Stimulated activated naive CD8-positive, alpha-beta T cell treated with anti-CD3 and anti-CD28 coated beads, Interleukin-15, amount 100 ng/mL, for 72 hours (primary cell): ENCODE measurements around the gene HPSE2.
"Not testable (repeated sequence)": the region's sequence is repeated elsewhere in the genome, so short reads cannot be mapped to it uniquely, and the experiment has no call there.

ENCODE experiments used
- ATAC-seq: fragments of 150-1000 bp; cut with Tn5 transposase; 2 replicates; pipeline ENCODE4 v1.10.0; 2021; ENCODE audit warnings: mild to moderate bottlenecking, moderate library complexity
- DNase-seq, 2 donors: peaks; one replicate each; pipeline ENCODE4 v3.0.0; 2021 to 2022
- H3K27ac Mint-ChIP-seq, 2 donors: one replicate each; pipeline ENCODE4 v1.8.0; 2022; ENCODE audit warnings: mild to moderate bottlenecking in 2 of 2, mixed read lengths in 2 of 2, moderate library complexity in 2 of 2
- H3K27me3 Mint-ChIP-seq: one replicate; pipeline ENCODE4 v1.8.0; 2022; ENCODE audit warnings: mixed read lengths
- H3K4me1 Mint-ChIP-seq: one replicate; pipeline ENCODE4 v1.8.0; 2022; ENCODE audit warnings: mild to moderate bottlenecking, mixed read lengths
- H3K4me3 Mint-ChIP-seq, 2 donors: one replicate each; pipeline ENCODE4 v1.8.0; 2022; ENCODE audit warnings: mild to moderate bottlenecking in 2 of 2, mixed read lengths in 2 of 2, moderate library complexity in 1 of 2
- H3K9me3 Mint-ChIP-seq, 2 donors: one replicate each; pipeline ENCODE4 v1.8.0; 2022; ENCODE audit warnings: mixed read lengths in 2 of 2

HPSE2 gene

GRCh38 chr10:99235658-99236626, at the start of gene HPSE2:
Gene HPSE2, minus strand, starts transcription at chr10:99235852.
- Mint-ChIP-seq H3K27ac (no peak within 1 kb of the TSS), H3K4me3 (peak within 1 kb of the TSS; percentile 76 to 85), H3K27me3 (peaks cover 86% of the 10 kb centered on the region), H3K9me3 (no peaks in the 10 kb centered on the region), H3K4me1 (peaks cover 51% of the 10 kb centered on the region)
- DNase-seq (no peak), ATAC-seq (no peak)

DNA sequence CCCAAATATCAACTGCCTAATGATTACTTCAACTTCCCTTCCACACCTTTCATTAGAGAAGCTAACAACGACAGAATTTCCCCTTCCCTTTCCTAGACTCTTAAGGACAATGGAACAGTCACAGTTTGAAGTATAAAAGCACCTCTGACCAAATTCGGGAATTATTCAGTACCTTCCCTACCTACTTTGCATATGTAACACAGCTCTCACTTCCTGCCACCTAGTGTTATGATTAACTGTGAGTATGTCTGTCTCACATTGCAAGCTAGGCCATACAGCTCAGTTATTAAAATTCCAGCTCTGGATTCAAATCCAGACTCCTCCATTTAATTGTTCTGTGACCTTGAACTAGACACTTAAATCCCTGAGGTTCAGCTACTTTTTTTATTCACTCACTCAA, 44.8 kb upstream of the HPSE2 start:
- ATAC-seq = no peak

GRCh38 chr10:99279626-99280111, 44.0 kb upstream of the HPSE2 start:
- DNase-seq (no peak), ATAC-seq (no peak)
- H3K27me3 Mint-ChIP-seq = peaks cover 49% of the 10 kb centered on the region
- no peaks in the 10 kb centered on the region for H3K4me1 Mint-ChIP-seq
- peaks cover 5 to 21% of the 10 kb centered on the region in 2 donors for H3K9me3 Mint-ChIP-seq
- no peak overlapping the region for H3K4me3 Mint-ChIP-seq
- no peak overlapping the region for H3K27ac Mint-ChIP-seq

More for the DNA sequence above, 44.8 kb upstream of the HPSE2 start:
- H3K27ac Mint-ChIP-seq = no peak overlapping the region
- H3K4me1 Mint-ChIP-seq = no peaks in the 10 kb centered on the region
- no peak for DNase-seq
- H3K9me3 Mint-ChIP-seq = peaks cover 5 to 21% of the 10 kb centered on the region in 2 donors
- peaks cover 52% of the 10 kb centered on the region for H3K27me3 Mint-ChIP-seq
- no peak overlapping the region for H3K4me3 Mint-ChIP-seq

DNA sequence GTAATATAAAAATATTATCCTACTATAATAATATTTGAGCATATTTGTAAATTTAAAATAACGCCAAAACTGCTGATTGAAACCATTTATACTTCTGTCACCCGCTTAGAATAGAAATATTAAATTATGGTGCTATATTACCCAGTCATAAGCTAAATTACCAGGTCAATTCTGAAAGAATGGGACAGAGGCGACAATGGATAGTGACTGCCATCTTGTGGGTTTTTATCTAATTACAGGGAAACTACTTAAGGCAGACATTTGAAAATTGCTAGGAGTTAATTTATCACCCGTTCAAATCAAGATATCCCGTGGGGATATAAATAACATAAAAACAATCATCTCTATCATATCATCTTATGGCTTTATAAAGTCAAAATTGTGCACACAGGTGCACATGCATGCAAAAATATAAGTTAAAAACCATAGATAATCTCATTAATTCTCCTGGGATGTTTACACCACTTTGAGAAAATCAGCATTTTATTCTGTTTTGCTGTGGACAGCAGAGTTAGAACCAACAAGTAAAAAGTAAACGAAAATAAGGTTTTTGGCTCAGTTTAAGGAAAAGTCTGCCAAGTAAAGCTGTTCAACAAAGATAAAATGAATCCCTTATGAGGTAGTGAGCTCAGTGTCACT, 41.3 kb upstream of the HPSE2 start:
- Mint-ChIP-seq H3K4me1 (no peaks in the 10 kb centered on the region), H3K4me3 (no peak overlapping the region), H3K27me3 (peaks cover 50% of the 10 kb centered on the region), H3K27ac (no peak overlapping the region), H3K9me3 (no peaks in the 10 kb centered on the region)
- DNase-seq = no peak
- no peak for ATAC-seq

GRCh38 chr10:99266383-99266782, 30.7 kb upstream of the HPSE2 start:
- no peak for DNase-seq
- H3K27ac Mint-ChIP-seq = no peak overlapping the region
- H3K9me3 Mint-ChIP-seq = peaks cover 0 to 8% of the 10 kb centered on the region in 2 donors
- no peaks in the 10 kb centered on the region for H3K4me1 Mint-ChIP-seq
- H3K27me3 Mint-ChIP-seq = peaks cover 6% of the 10 kb centered on the region
- ATAC-seq = no peak
- H3K4me3 Mint-ChIP-seq = no peak overlapping the region

- no peak overlapping the region for H3K4me3 Mint-ChIP-seq
- H3K27me3 Mint-ChIP-seq = peaks cover 55% of the 10 kb centered on the region
- no peak for DNase-seq
- no peak for ATAC-seq
- H3K27ac Mint-ChIP-seq = no peak overlapping the region
- peaks cover 10 to 14% of the 10 kb centered on the region in 2 donors for H3K9me3 Mint-ChIP-seq
- no peaks in the 10 kb centered on the region for H3K4me1 Mint-ChIP-seq
These were observed 13.2 kb upstream of the HPSE2 start for GRCh38 chr10:99248824-99249223.

DNA sequence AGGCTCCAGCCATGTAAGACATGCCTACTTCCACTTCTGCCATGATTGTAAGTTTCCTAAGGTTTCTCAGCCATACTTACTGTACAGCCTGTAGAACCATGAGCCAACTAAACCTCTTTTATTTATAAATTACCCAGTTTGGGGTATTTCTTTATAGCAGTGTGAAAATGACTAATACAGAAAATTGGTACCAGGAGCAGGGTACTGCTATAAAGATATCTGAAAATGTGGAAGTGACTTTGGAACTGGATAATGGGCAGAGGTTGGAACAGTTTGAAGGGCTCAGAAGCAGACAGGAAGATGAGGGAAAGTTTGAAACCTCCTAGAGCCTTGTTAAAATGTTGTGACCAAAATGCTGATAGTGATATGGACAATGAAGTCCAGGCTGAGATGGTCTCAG, 12.2 kb upstream of the HPSE2 start:
- not testable (repeated sequence) for H3K4me3 Mint-ChIP-seq, H3K27ac Mint-ChIP-seq, DNase-seq, H3K4me1 Mint-ChIP-seq, ATAC-seq
- Mint-ChIP-seq H3K27me3 (peaks cover 55% of the 10 kb centered on the region), H3K9me3 (peaks cover 10 to 14% of the 10 kb centered on the region in 2 donors)

DNA sequence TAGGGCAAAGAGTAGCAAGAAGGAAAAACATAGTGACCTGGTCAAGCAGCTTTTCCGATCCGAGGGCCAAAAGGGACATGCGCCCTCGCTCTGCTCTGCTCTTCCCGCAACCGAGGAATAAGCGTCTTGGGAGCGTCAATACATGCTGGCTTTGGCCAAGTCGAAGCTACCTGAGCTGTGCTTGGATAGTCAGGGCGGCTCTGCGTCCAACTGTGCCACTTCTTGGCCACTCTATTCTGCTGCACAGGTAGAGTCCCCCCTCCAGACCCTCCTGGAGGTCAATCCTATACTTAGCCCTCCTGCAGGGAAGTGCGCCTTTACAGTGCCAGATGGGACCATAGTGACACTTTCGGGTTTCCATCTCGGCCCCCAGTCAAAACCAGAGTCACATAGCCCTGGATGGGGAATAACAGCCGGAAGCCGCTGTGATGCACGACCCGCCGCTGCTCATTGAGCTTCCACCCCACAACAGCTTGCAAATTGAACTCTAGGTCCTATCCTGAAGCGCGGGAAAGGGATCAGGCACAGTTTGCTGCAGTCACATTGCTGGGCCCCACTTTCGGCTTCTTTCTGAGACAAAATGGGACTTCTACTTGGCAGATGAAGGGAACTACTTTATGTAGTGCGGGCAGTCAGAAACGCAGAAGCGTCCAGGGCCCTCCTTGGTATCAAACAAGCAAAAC, 1.1 kb upstream of the HPSE2 start:
- Mint-ChIP-seq H3K4me3 (no peak overlapping the region), H3K27me3 (peaks cover 81% of the 10 kb centered on the region), H3K27ac (no peak overlapping the region), H3K9me3 (no peaks in the 10 kb centered on the region), H3K4me1 (peaks cover 51% of the 10 kb centered on the region)
- DNase-seq (no peak), ATAC-seq (no peak)

DNA sequence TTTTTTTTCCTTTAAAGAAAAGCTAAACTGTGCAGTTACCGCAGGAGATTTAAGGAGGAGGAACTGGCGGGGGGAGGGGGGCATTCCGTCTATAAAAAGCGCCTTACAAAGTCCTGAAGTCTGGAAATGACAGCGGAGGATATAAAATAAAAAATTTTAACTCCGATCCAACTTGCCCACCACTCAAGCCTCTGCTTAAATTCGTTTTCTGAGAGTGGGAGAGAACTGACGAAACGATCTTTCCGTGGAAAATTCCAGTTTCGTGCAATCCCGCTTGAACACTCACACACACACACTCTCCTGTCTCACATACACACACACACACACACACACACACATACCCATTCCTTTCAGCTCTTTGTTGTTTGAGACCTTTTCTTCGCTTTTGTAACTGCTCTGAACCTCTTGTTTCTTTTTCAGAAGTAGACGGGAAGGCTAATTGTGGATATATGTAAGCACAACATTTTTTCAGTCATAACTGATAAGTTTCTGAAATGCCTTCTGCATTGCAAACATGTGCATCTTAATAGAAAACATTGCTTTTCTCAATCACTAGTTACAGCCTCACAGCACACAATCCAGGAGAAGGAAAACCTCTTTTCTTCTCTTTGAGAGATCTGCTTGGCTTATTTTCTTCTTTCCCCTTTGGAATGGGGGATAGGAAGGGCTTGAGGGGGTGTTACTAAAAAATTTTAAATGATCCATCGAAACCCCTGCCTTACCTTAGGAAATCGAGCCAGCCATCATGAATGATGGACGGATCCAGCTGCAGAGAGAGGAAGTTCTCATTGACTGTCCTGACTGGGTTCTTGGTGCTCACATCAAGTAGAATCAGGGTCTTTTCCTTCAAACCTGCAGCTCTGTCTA, 628 bp downstream of the HPSE2 start:
- H3K4me1 Mint-ChIP-seq = peaks cover 51% of the 10 kb centered on the region
- DNase-seq (no peak), ATAC-seq (no peak)
- peak overlapping the region; percentile 76 to 85 for H3K4me3 Mint-ChIP-seq
- H3K27ac Mint-ChIP-seq = no peak overlapping the region
- peaks cover 87% of the 10 kb centered on the region for H3K27me3 Mint-ChIP-seq
- no peaks in the 10 kb centered on the region for H3K9me3 Mint-ChIP-seq

DNA sequence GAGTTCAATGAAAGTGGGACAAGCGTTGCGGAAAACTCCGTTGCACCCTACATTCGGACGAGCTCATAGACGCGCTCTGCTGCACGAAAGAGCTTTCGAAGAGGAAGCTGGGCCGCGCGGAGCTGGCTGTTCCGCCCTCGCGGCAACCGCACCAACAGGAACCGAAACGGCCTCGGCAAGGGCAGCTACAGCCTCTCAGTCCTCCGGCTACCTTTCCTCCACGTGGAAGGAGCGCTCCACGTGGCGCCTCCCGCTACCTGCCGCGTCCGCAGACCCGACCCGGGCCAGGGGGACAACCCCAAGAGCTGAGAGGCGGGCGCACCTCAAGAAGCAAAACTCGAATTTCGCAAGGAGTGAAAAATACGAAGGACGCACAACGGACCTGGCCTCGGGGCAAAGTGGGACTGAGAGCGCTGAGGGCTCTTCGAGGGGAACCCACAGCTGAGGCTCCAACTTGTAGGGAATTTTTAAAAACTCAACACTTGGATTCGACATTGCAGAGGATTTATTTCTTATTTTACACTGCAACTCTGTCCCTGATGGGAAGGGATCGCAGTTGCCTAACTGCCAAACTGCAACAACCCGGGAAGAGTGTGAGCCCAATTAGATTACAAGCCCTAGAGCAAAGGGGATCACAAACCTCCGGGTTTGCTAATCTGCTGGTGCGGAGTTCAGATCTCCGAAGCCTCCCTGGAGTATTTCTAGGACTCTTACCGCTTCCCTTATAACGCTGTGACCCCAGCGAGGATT, 1.4 kb downstream of the HPSE2 start:
- H3K4me3 Mint-ChIP-seq = peak overlapping the region; percentile 76 to 85
- ATAC-seq (peak; percentile 87), DNase-seq (peak; percentile 44 to 55)
- H3K27ac Mint-ChIP-seq = no peak overlapping the region
- peaks cover 51% of the 10 kb centered on the region for H3K4me1 Mint-ChIP-seq
- H3K27me3 Mint-ChIP-seq = peaks cover 95% of the 10 kb centered on the region
- H3K9me3 Mint-ChIP-seq = no peaks in the 10 kb centered on the region

GRCh38 chr10:99233689-99234037, 2.0 kb downstream of the HPSE2 start:
- Mint-ChIP-seq H3K4me1 (peaks cover 51% of the 10 kb centered on the region), H3K27me3 (peaks cover 97% of the 10 kb centered on the region), H3K27ac (no peak overlapping the region), H3K9me3 (no peaks in the 10 kb centered on the region), H3K4me3 (peak overlapping the region; percentile 76 to 85)
- DNase-seq (no peak), ATAC-seq (no peak)

DNA sequence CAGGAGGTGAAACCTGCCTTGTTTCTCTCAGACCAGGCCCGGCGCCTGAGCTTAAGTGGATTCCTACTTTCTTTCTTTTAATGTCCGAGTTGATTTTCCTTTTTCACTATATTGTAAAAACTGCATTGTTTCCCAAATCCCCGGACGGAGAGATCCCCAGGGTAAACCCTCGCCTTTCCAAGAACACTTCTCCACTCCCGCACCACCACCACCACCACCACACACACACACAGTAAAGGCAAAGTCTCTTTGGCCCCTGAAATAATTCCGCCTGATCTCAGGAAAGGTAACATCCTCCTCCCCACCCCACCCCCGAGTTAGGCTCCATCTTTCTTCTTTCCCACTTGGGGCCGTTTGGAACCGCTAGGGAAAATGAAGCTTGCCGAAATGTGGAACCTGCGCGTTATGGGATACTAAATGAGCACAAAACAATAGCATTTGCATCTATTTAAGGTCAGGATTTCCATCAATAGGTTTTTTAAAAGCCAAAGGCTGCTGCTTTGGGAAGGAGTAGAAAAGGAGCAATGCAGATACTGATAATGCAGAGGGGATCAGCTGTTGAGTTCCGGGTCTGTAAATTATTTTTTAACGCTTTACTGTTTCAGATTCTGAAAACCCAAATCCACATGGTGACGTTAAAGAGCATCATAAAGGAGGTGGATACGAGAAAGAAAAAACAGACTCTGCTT, 2.5 kb downstream of the HPSE2 start:
- peak overlapping the region; percentile 76 to 85 for H3K4me3 Mint-ChIP-seq
- DNase-seq (no peak), ATAC-seq (no peak)
- H3K4me1 Mint-ChIP-seq = peaks cover 51% of the 10 kb centered on the region
- H3K9me3 Mint-ChIP-seq = no peaks in the 10 kb centered on the region
- peaks cover 98% of the 10 kb centered on the region for H3K27me3 Mint-ChIP-seq
- H3K27ac Mint-ChIP-seq = no peak overlapping the region

GRCh38 chr10:99232360-99232999, 3.2 kb downstream of the HPSE2 start:
- ATAC-seq (peak; percentile 24), DNase-seq (peak in 1 of 2 donors; percentile 12)
- Mint-ChIP-seq H3K9me3 (no peaks in the 10 kb centered on the region), H3K27ac (no peak overlapping the region), H3K4me3 (peak overlapping the region in 1 of 2 donors; percentile 85), H3K4me1 (peaks cover 51% of the 10 kb centered on the region), H3K27me3 (peaks cover 100% of the 10 kb centered on the region)
